Measurements from ENCODE around the gene RPL27A. TPM values are rescaled to one million over a fixed set of nuclear protein-coding genes. Genes with fewer than 3 reads are reported as not detected.

The RPL27A gene
- total and polyA plus RNA-seq, 2 of the 8 experiments (the other 6 are each of a cell fraction or from before 2014, with no cell fraction given): 1,756 to 1,777 TPM

- TF ChIP-seq USF2 (IDR thresholded peaks at IDR 0.05; ENCODE audit: low read length): peak; percentile 5; the same call in 1 of the 2 replicates
- no peak for TF ChIP-seq SAP30 (IDR thresholded peaks at IDR 0.05; ENCODE audit: insufficient read depth, insufficient replicate concordance, low read length)
- TF ChIP-seq JUN (IDR thresholded peaks at IDR 0.05; ENCODE audit: low read depth, low read length): no peak
- no peak for TF ChIP-seq FOSL1 (IDR thresholded peaks at IDR 0.05; ENCODE audit: insufficient read depth, low read depth, low read length)
- TF ChIP-seq CBX8 (IDR thresholded peaks at IDR 0.05; ENCODE audit: borderline replicate concordance, low read depth, low read length): no peak
- TF ChIP-seq TEAD4 (IDR thresholded peaks at IDR 0.05; ENCODE audit: low read depth, low read length): no peak
- peak; percentile 34; the same call in 1 of the 2 replicates for TF ChIP-seq CREB1 (IDR thresholded peaks at IDR 0.05)
- TF ChIP-seq MAFK (IDR thresholded peaks at IDR 0.05; ENCODE audit: low read depth, low read length): no peak
- TF ChIP-seq CBX5 (IDR thresholded peaks at IDR 0.05; ENCODE audit: low read depth, low read length): no peak
- peak; percentile 47; the same call in 1 of the 2 replicates for TF ChIP-seq RBBP5 (IDR thresholded peaks at IDR 0.05; ENCODE audit: borderline replicate concordance, low read depth, low read length)
- TF ChIP-seq MAX (IDR thresholded peaks at IDR 0.05): peak; percentile 69
- TF ChIP-seq SUZ12 (IDR thresholded peaks at IDR 0.05; ENCODE audit: low read length): no peak
- TF ChIP-seq TCF12 (IDR thresholded peaks at IDR 0.05; ENCODE audit: low read depth, low read length): 0 out of 2 replicates have a peak, but pooled peaks have one; percentile 12
- TF ChIP-seq HDAC6 (IDR thresholded peaks at IDR 0.05; ENCODE audit: low read depth, low read length): no peak
Observed at GRCh38 chr11:8688414-8689362, 6.1 kb downstream of the RPL27A start (continued).

All from H1 (cell line).